ENCODE data around the gene BDH1. TPM values are rescaled to one million over a fixed set of nuclear protein-coding genes. Genes with fewer than 3 reads are reported as not detected.

The BDH1 gene
- total RNA-seq, 1 donor = 0.99 TPM

GRCh38 chr3:197472151-197472550 lies 83.6 kb downstream of the BDH1 start:
- no peak overlapping the region for H3K4me3 ChIP-seq (ENCODE audit: low read depth, low read length)
- TF ChIP-seq, protein P1, sequence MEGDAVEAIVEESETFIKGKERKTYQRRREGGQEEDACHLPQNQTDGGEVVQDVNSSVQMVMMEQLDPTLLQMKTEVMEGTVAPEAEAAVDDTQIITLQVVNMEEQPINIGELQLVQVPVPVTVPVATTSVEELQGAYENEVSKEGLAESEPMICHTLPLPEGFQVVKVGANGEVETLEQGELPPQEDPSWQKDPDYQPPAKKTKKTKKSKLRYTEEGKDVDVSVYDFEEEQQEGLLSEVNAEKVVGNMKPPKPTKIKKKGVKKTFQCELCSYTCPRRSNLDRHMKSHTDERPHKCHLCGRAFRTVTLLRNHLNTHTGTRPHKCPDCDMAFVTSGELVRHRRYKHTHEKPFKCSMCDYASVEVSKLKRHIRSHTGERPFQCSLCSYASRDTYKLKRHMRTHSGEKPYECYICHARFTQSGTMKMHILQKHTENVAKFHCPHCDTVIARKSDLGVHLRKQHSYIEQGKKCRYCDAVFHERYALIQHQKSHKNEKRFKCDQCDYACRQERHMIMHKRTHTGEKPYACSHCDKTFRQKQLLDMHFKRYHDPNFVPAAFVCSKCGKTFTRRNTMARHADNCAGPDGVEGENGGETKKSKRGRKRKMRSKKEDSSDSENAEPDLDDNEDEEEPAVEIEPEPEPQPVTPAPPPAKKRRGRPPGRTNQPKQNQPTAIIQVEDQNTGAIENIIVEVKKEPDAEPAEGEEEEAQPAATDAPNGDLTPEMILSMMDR (IDR thresholded peaks at IDR 0.05; ENCODE audit: insufficient read depth, low read length) = no peak
- no peak for DNase-seq (ENCODE audit: low read depth)

- no peak overlapping the region for H3K4me3 ChIP-seq (ENCODE audit: low read depth, low read length)
- no peak for DNase-seq (ENCODE audit: low read depth)
- TF ChIP-seq, protein P1 (IDR thresholded peaks at IDR 0.05; ENCODE audit: insufficient read depth, low read length) = no peak
Measured at GRCh38 chr3:197471221-197472010, 84.4 kb downstream of the BDH1 start.

- H3K4me3 ChIP-seq (ENCODE audit: low read depth, low read length) = no peak overlapping the region
- TF ChIP-seq, protein P1 (IDR thresholded peaks at IDR 0.05; ENCODE audit: insufficient read depth, low read length) = no peak
- peak; percentile 43 for DNase-seq (ENCODE audit: low read depth)
Measured at GRCh38 chr3:197468866-197469382, 86.8 kb downstream of the BDH1 start.

GRCh38 chr3:197468167-197468566 lies 87.6 kb downstream of the BDH1 start:
- H3K4me3 ChIP-seq (ENCODE audit: low read depth, low read length) = no peak overlapping the region
- TF ChIP-seq, protein P1 (IDR thresholded peaks at IDR 0.05; ENCODE audit: insufficient read depth, low read length) = no peak
- no peak for DNase-seq (ENCODE audit: low read depth)

DNA sequence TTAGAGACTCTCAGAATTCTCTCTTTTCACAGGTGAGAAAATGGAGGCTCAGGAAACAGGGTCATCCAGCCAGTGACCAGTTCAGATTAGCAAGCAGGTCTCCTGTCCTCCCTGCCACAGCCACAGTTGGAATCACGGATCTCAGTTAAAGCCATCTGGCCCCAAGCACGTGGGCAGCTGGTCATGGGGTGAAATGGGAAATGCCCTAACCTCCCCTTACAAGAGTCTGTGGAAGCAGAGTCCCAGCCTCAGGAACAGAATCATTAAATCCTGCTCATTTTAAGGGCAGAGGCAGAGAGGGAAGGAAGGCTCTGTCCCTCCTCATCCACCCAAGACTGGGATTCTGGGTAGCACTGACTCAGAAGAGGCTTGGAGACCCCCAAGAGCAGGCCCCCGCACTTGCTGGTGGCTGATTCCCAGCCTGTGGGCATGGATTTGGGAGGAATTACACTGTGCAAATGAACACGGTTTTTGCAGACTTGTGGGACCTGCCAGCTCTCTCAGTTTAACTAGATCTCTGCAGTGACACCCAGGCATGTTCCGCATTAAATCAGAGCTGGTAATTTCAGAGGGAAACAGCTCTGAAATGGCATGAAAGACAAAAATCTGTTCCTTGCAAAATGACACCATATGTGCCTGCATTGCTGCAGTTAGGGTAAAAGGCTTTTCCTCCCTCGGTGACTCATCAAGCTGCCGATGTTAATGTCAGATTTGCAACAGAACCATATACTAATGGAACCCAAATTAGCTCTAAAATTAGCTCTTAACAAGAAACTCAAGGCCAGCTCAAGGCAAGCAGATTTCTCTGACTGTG lies 89.0 kb downstream of the BDH1 start:
- H3K4me3 ChIP-seq (ENCODE audit: low read depth, low read length) = no peak overlapping the region

DNA sequence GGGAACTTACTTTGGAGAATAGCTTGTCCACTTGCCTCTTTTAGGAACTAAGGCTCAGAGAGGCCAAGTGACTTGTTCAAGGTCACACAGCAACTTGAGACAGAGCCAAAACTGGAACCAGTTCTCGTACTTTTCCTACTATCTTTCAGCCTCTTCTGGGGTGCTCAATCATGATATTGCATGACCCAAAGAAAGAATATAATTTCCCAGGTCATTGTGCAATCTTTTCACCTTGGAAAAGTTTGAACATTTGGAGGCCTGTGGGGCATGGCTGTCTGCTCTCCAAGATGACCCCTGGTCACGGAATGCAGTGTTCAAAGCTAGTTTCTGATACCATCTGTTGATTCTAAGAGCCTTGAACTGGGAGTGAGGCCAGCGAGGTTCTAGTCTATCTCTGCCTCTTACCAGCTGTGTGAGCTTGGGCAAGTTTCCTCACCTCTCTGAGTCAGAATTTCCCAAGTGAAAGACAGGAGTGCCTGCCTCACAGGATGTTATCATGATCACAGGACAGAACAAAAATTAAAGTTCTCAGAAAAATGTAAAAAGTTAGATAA lies 89.7 kb downstream of the BDH1 start:
- TF ChIP-seq, protein P1 (IDR thresholded peaks at IDR 0.05; ENCODE audit: insufficient read depth, low read length) = no peak
- H3K4me3 ChIP-seq (ENCODE audit: low read depth, low read length) = no peak overlapping the region
- peak; percentile 69 for DNase-seq (ENCODE audit: low read depth)

More for the DNA sequence above, 89.0 kb downstream of the BDH1 start:
- peak; percentile 58 for DNase-seq (ENCODE audit: low read depth)
- TF ChIP-seq, protein P1 (IDR thresholded peaks at IDR 0.05; ENCODE audit: insufficient read depth, low read length) = no peak
